CD4-positive, alpha-beta memory T cell (primary cell): ENCODE data around the gene GLMN. TPM values are rescaled to one million over a fixed set of nuclear protein-coding genes. Genes with fewer than 3 reads are reported as not detected.
A peak's percentile ranks its signal among the peaks of the same experiment; 100 is the strongest.
"Not testable (repeated sequence)": the region's sequence is repeated elsewhere in the genome, so short reads cannot be mapped to it uniquely, and the experiment has no call there.

Experiments used
- CTCF ChIA-PET: fragments of 350-600 bp; sonication (Branson Sonifier 250); formaldehyde crosslinking; loops from one replicate; lab custom pipeline; 2021; ENCODE audit warnings: inconsistent platforms; ENCODE audit not compliant: partially characterized antibody; lab: Charles Lee
- POLR2A ChIA-PET: fragments of 350-600 bp; sonication (Branson Sonifier 250); formaldehyde crosslinking; loops from one replicate; lab custom pipeline; 2021; ENCODE audit not compliant: partially characterized antibody; lab: Charles Lee
- DNase-seq, 5 donors: peaks; one replicate each; pipeline versions ENCODE4 v3.0.0 to v3.0.0-alpha.2; 2020 to 2022; ENCODE audit warnings: mixed read lengths in 1 of 5
- H3K27ac ChIP-seq: one replicate; pipeline ENCODE4 v1.7.0; 2013; ENCODE audit warnings: low read depth, low read length
- H3K27me3 ChIP-seq: 2 replicates; pipeline ENCODE4 v1.7.0; 2013; ENCODE audit warnings: mild to moderate bottlenecking, low read length, moderate library complexity; ENCODE audit not compliant: insufficient read depth
- H3K36me3 ChIP-seq: 2 replicates; pipeline ENCODE4 v1.7.0; 2013; ENCODE audit warnings: mild to moderate bottlenecking, low read length, moderate library complexity; ENCODE audit not compliant: insufficient read depth
- H3K4me1 ChIP-seq: 2 replicates; pipeline ENCODE4 v1.7.0; 2013; ENCODE audit warnings: mild to moderate bottlenecking, low read length, moderate library complexity; ENCODE audit not compliant: insufficient read depth
- H3K4me3 ChIP-seq, 2 donors: one replicate each; pipeline ENCODE4 v1.7.0; 2013; ENCODE audit warnings: low read length in 2 of 2, mild to moderate bottlenecking in 1 of 2
- H3K9me3 ChIP-seq, 2 donors: one replicate each; pipeline ENCODE4 v1.7.0; 2013; ENCODE audit warnings: low read length in 2 of 2, control low read depth in 1 of 2; ENCODE audit not compliant: control insufficient read depth in 1 of 2
- H3K27ac Mint-ChIP-seq, 7 donors: one replicate each; pipeline ENCODE4 v1.8.0; 2020 to 2021; ENCODE audit warnings: mixed read lengths in 7 of 7, mild to moderate bottlenecking in 6 of 7, inconsistent platforms in 3 of 7, moderate library complexity in 3 of 7
- H3K27me3 Mint-ChIP-seq, 2 donors: one replicate each; pipeline ENCODE4 v1.8.0; 2020 to 2021; ENCODE audit warnings: mixed read lengths in 2 of 2
- H3K36me3 Mint-ChIP-seq, 2 donors: one replicate each; pipeline ENCODE4 v1.8.0; 2020 to 2021; ENCODE audit warnings: mixed read lengths in 2 of 2, inconsistent platforms in 1 of 2, mild to moderate bottlenecking in 1 of 2
- H3K4me1 Mint-ChIP-seq, 4 donors: one replicate each; pipeline ENCODE4 v1.8.0; 2020 to 2021; ENCODE audit warnings: mixed read lengths in 4 of 4, mild to moderate bottlenecking in 1 of 4
- H3K4me3 Mint-ChIP-seq, 8 donors: one replicate each; pipeline ENCODE4 v1.8.0; 2020 to 2021; ENCODE audit warnings: mixed read lengths in 8 of 8, mild to moderate bottlenecking in 7 of 8, moderate library complexity in 6 of 8, inconsistent platforms in 3 of 8
- H3K9me3 Mint-ChIP-seq, 8 donors: one replicate each; pipeline ENCODE4 v1.8.0; 2020 to 2021; ENCODE audit warnings: mixed read lengths in 8 of 8, mild to moderate bottlenecking in 5 of 8, inconsistent platforms in 3 of 8, moderate library complexity in 1 of 8
- intact Hi-C: fragments of 100-400 bp; cut with micrococcal nuclease; formaldehyde crosslinking; loops from one replicate; pipeline ENCODE4 v1.15.1; 2023
- polyA plus RNA-seq, 2 donors: library from polyadenylated mRNA; unstranded; fragments of 300-500 nt; fragmentation: Illumina TruSeq; gene quantifications; one replicate each; pipeline ENCODE4 v1.2.3, GENCODE V29; 2021
- total RNA-seq, 2 experiments: library from RNA; stranded (reverse); gene quantifications; one replicate each; pipeline ENCODE4 v1.2.3, GENCODE V29; 2021

The GLMN gene
- total and polyA plus RNA-seq, 4 experiments from 2014 or later, result 12.5 to 14.7 (median 13.6) TPM

- CTCF ChIA-PET, result no interaction called here
- intact Hi-C loops, result no loop called here
- no peak overlapping the region for H3K27ac Mint-ChIP-seq
- peaks cover 52 to 65% of the 10 kb centered on the region in 2 donors for H3K36me3 Mint-ChIP-seq
- Histone ChIP-seq H3K27me3 (no peaks in the 10 kb centered on the region), H3K9me3 (no peaks in the 10 kb centered on the region), H3K4me3 (no peak overlapping the region), H3K36me3 (peaks cover 3% of the 10 kb centered on the region), H3K4me1 (no peaks in the 10 kb centered on the region), H3K27ac (no peak overlapping the region)
- no peak for DNase-seq
- no peaks in the 10 kb centered on the region for H3K9me3 Mint-ChIP-seq
- H3K27me3 Mint-ChIP-seq, result no peaks in the 10 kb centered on the region
- no peak overlapping the region for H3K4me3 Mint-ChIP-seq
- peaks cover 0 to 15% (median 4%) of the 10 kb centered on the region in 4 donors for H3K4me1 Mint-ChIP-seq
- POLR2A ChIA-PET, result no interaction called here
Observed at GRCh38 chr1:92276082-92276481, 22.7 kb downstream of the GLMN start.

- no peak for DNase-seq
- Mint-ChIP-seq H3K36me3 (peaks cover 45 to 54% of the 10 kb centered on the region in 2 donors), H3K4me1 (peaks cover 0 to 12% (median under 1%) of the 10 kb centered on the region in 4 donors), H3K27me3 (no peaks in the 10 kb centered on the region), H3K4me3 (no peak overlapping the region), H3K9me3 (no peaks in the 10 kb centered on the region), H3K27ac (peak overlapping the region in 1 of 7 donors; percentile 44)
- ChIA-PET POLR2A (interaction anchor here (0.6 kb wide), 1 partner anchor 13 kb away, joined by 3 read pairs; no protein-coding TSS in a partner anchor), CTCF (no interaction called here)
- no peaks in the 10 kb centered on the region for H3K4me1 ChIP-seq
- H3K36me3 ChIP-seq, result peaks cover 4% of the 10 kb centered on the region
- H3K4me3 ChIP-seq, result no peak overlapping the region
- no peaks in the 10 kb centered on the region for H3K9me3 ChIP-seq
- no peak overlapping the region for H3K27ac ChIP-seq
- no peaks in the 10 kb centered on the region for H3K27me3 ChIP-seq
- intact Hi-C loops, result no loop called here
Observed at GRCh38 chr1:92274939-92275338, 23.8 kb downstream of the GLMN start.

- H3K27ac Mint-ChIP-seq, result no peak overlapping the region
- H3K4me3 ChIP-seq, result no peak overlapping the region
- H3K36me3 Mint-ChIP-seq, result peaks cover 41 to 56% of the 10 kb centered on the region in 2 donors
- H3K4me1 Mint-ChIP-seq, result peaks cover 0 to 11% (median under 1%) of the 10 kb centered on the region in 4 donors
- peaks cover 4% of the 10 kb centered on the region for H3K36me3 ChIP-seq
- H3K27me3 Mint-ChIP-seq, result no peaks in the 10 kb centered on the region
- no peaks in the 10 kb centered on the region for H3K4me1 ChIP-seq
- ChIA-PET CTCF (interaction anchor here (0.7 kb wide), 1 partner anchor 1318 kb away, joined by 3 read pairs; no protein-coding TSS in a partner anchor), POLR2A (no interaction called here)
- H3K27me3 ChIP-seq, result no peaks in the 10 kb centered on the region
- DNase-seq, result no peak
- H3K4me3 Mint-ChIP-seq, result no peak overlapping the region
- H3K27ac ChIP-seq, result no peak overlapping the region
- no peaks in the 10 kb centered on the region for H3K9me3 Mint-ChIP-seq
- intact Hi-C loops, result no loop called here
- H3K9me3 ChIP-seq, result no peaks in the 10 kb centered on the region
Observed at GRCh38 chr1:92273039-92273438, 25.7 kb downstream of the GLMN start.

GRCh38 chr1:92262516-92262915, 36.3 kb downstream of the GLMN start:
- CTCF ChIA-PET, result no interaction called here
- Histone ChIP-seq H3K36me3 (peaks cover 3% of the 10 kb centered on the region), H3K27ac (no peak overlapping the region), H3K4me1 (no peaks in the 10 kb centered on the region), H3K27me3 (no peaks in the 10 kb centered on the region), H3K9me3 (no peaks in the 10 kb centered on the region), H3K4me3 (no peak overlapping the region)
- no peaks in the 10 kb centered on the region for H3K9me3 Mint-ChIP-seq
- intact Hi-C loops, result no loop called here
- no peaks in the 10 kb centered on the region for H3K27me3 Mint-ChIP-seq
- H3K4me1 Mint-ChIP-seq, result no peaks in the 10 kb centered on the region
- no peak for DNase-seq
- no peak overlapping the region for H3K4me3 Mint-ChIP-seq
- H3K27ac Mint-ChIP-seq, result no peak overlapping the region
- POLR2A ChIA-PET, result no interaction called here
- peaks cover 68 to 69% of the 10 kb centered on the region in 2 donors for H3K36me3 Mint-ChIP-seq

DNA sequence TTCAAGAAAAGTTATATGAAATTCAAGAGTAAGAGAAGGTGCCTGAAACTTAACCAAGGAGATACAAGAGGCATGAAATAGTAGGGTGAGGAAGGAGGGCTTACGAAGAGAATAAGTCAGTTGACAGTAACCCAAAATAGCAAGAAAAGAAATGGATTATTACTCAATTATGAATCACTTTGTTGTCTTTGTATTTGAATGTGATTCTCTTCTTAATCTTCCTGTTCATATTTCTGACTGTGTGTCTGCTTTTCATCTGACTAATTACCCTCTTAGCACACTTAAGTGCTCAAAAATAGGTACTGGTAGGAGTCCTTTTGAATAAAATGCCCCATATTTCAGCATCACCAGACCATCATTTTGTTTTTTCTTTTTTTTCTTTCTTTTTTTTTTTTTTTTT, 39.4 kb downstream of the GLMN start:
- Mint-ChIP-seq H3K4me1 (peaks cover 0 to 4% (median 2%) of the 10 kb centered on the region in 4 donors), H3K27ac (no peak overlapping the region), H3K36me3 (peaks cover 78 to 90% of the 10 kb centered on the region in 2 donors), H3K4me3 (no peak overlapping the region), H3K27me3 (no peaks in the 10 kb centered on the region), H3K9me3 (peaks cover 0 to 16% (median 11%) of the 10 kb centered on the region in 8 donors)
- DNase-seq, result no peak
- no peaks in the 10 kb centered on the region for H3K4me1 ChIP-seq
- H3K9me3 ChIP-seq, result no peaks in the 10 kb centered on the region
- no peaks in the 10 kb centered on the region for H3K27me3 ChIP-seq
- no peak overlapping the region for H3K27ac ChIP-seq
- no peak overlapping the region for H3K4me3 ChIP-seq
- H3K36me3 ChIP-seq, result peaks cover 3% of the 10 kb centered on the region
- ChIA-PET POLR2A (no interaction called here), CTCF (no interaction called here)
- intact Hi-C loops, result no loop called here

DNA sequence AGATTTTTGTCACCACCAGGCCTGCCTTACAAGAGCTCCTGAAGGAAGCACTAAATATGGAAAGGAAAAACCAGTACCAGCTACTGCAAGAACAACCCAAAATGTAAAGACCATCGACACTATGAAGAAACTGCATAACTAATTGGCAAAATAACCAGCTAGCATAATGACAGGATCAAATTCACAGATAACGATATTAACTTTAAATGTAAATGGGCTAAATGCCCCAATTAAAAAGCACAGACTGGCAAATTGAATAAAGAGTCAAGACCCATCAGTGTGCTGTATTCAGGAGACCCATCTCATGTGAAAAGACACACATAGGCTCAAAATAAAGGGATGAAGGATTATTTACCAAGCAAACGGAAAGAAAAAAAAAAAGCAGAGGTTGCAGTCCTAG, 44.1 kb downstream of the GLMN start:
- H3K9me3 ChIP-seq, H3K4me1 Mint-ChIP-seq, H3K27ac Mint-ChIP-seq, DNase-seq, H3K27me3 ChIP-seq, POLR2A ChIA-PET, H3K27ac ChIP-seq, H3K4me1 ChIP-seq, CTCF ChIA-PET, H3K4me3 Mint-ChIP-seq, H3K4me3 ChIP-seq, H3K27me3 Mint-ChIP-seq, intact Hi-C loops, H3K36me3 ChIP-seq: not testable (repeated sequence)
- H3K9me3 Mint-ChIP-seq, result peaks cover 2 to 22% (median 15%) of the 10 kb centered on the region in 8 donors
- H3K36me3 Mint-ChIP-seq, result peaks cover 62 to 70% of the 10 kb centered on the region in 2 donors

DNA sequence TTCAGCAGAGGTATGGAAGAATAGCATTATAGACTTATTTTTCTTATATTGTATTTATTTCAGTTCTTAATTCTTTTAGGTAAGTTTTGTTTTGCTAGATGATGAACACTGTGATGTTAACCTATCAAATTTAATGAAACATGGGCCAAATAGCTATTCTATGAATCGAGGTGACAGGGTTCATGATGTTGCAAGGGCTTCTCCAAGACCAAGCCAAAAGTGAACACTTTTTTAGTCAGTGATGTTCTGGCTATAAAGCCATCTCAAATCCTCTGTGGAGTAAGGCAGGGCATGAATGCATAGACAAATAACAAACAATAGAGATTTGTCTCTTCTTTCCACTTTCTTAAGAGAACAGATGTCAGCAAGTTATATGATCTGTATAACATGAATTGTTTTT, 54.4 kb downstream of the GLMN start:
- Mint-ChIP-seq H3K4me1 (no peaks in the 10 kb centered on the region), H3K36me3 (peaks cover 7 to 18% of the 10 kb centered on the region in 2 donors)

More for the DNA sequence above, 54.4 kb downstream of the GLMN start:
- Mint-ChIP-seq H3K9me3 (no peaks in the 10 kb centered on the region), H3K4me3 (no peak overlapping the region), H3K27me3 (no peaks in the 10 kb centered on the region), H3K27ac (peak overlapping the region in 2 of 7 donors; percentile 20 to 43)
- Histone ChIP-seq H3K4me3 (no peak overlapping the region), H3K9me3 (no peaks in the 10 kb centered on the region), H3K4me1 (no peaks in the 10 kb centered on the region), H3K27ac (no peak overlapping the region), H3K36me3 (peaks cover 3% of the 10 kb centered on the region), H3K27me3 (no peaks in the 10 kb centered on the region)
- DNase-seq, result no peak
- POLR2A ChIA-PET, result no interaction called here
- CTCF ChIA-PET, result interaction anchor here (1.5 kb wide), 1 partner anchor 247 kb away, joined by 3 read pairs; no protein-coding TSS in a partner anchor
- intact Hi-C loops, result no loop called here
